Keratinocyte (primary cell): ENCODE measurements around the gene EIF5AL1. TPM values are rescaled to one million over a fixed set of nuclear protein-coding genes. Genes with fewer than 3 reads are reported as not detected.

Experiments
- DNase-seq: peaks from one replicate; pipeline ENCODE4 v3.0.0-alpha.2; 2011; ENCODE audit warnings: low read depth, missing footprints, low spot score
- FAIRE-seq: peaks from 2 replicates; lab custom pipeline; 2011; peaks lifted over from hg19 to GRCh38; lab: Jason Lieb, UNC
- H2AFZ ChIP-seq: 2 replicates; pipeline ENCODE4 v1.6.0; 2012; ENCODE audit warnings: low read length, control low read depth, inconsistent platforms; ENCODE audit not compliant: control insufficient read depth
- H3K27ac ChIP-seq: 2 replicates; pipeline ENCODE4 v1.5.1; 2011; ENCODE audit warnings: low read length; ENCODE audit not compliant: control insufficient read depth, insufficient read depth
- H3K27me3 ChIP-seq: 3 replicates; pipeline ENCODE4 v1.6.0; 2011; ENCODE audit warnings: low read length; ENCODE audit not compliant: control insufficient read depth, insufficient read depth; ENCODE audit errors: extremely low read depth
- H3K36me3 ChIP-seq, 2 experiments: 2 replicates in 1 of 2; 3 replicates in 1 of 2; pipeline ENCODE4 v1.5.1; 2011; ENCODE audit warnings: low read length in 2 of 2, mild to moderate bottlenecking in 1 of 2; ENCODE audit not compliant: control insufficient read depth in 2 of 2, insufficient read depth in 2 of 2; ENCODE audit errors: extremely low read depth in 1 of 2
- H3K4me1 ChIP-seq: 3 replicates; pipeline ENCODE4 v1.5.1; 2011; ENCODE audit warnings: low read length; ENCODE audit not compliant: control insufficient read depth, insufficient read depth; ENCODE audit errors: extremely low read depth
- H3K4me2 ChIP-seq: 3 replicates; pipeline ENCODE4 v1.6.0; 2011; ENCODE audit warnings: low read depth, low read length; ENCODE audit not compliant: control insufficient read depth, insufficient read depth; ENCODE audit errors: extremely low read depth
- H3K4me3 ChIP-seq, 3 experiments: fragments of 200-600 bp in 1 of 3; sonication (generic) in 1 of 3; 2 replicates in 2 of 3; 3 replicates in 1 of 3; pipeline ENCODE4 v1.5.1; 2011 to 2016; ENCODE audit warnings: low read length in 3 of 3, mild to moderate bottlenecking in 3 of 3, control low read depth in 2 of 3, inconsistent platforms in 1 of 3, low read depth in 1 of 3, mixed read lengths in 1 of 3, mixed run types in 1 of 3, moderate library complexity in 1 of 3; ENCODE audit not compliant: control insufficient read depth in 2 of 3, insufficient read depth in 2 of 3; ENCODE audit errors: extremely low read depth in 1 of 3
- H3K79me2 ChIP-seq: 2 replicates; pipeline ENCODE4 v1.6.0; 2012; ENCODE audit warnings: low read length; ENCODE audit not compliant: control insufficient read depth, insufficient read depth
- H3K9ac ChIP-seq: 3 replicates; pipeline ENCODE4 v1.6.0; 2011; ENCODE audit warnings: low read length; ENCODE audit not compliant: control insufficient read depth, insufficient read depth; ENCODE audit errors: extremely low read depth
- H3K9me1 ChIP-seq: 3 replicates; pipeline ENCODE4 v1.6.0; 2011; ENCODE audit warnings: low read length; ENCODE audit not compliant: control insufficient read depth, insufficient read depth; ENCODE audit errors: extremely low read depth
- H3K9me3 ChIP-seq: 2 replicates; pipeline ENCODE4 v1.5.1; 2012; ENCODE audit warnings: low read depth, low read length; ENCODE audit not compliant: control insufficient read depth
- H4K20me1 ChIP-seq: 3 replicates; pipeline ENCODE4 v1.6.0; 2011; ENCODE audit warnings: low read length; ENCODE audit not compliant: control insufficient read depth, insufficient read depth; ENCODE audit errors: extremely low read depth
- EZH2 ChIP-seq: IDR thresholded peaks from one replicate; pipeline ENCODE4 v1.6.1; 2012; ENCODE audit warnings: inconsistent platforms, mild to moderate bottlenecking, low read length, moderate library complexity
- dilution Hi-C: fragments of 300-500 bp; cut with MboI; formaldehyde crosslinking; loops from one replicate; pipeline ENCODE4 v1.7.0; 2020; ENCODE audit warnings: low sequenced_read_pairs; ENCODE audit not compliant: extremely low pct_ligation_motif_present
- polyA plus RNA-seq, 5 experiments: library from polyadenylated mRNA; depleted of rRNA in 3 of 5; stranded (reverse) in 3 of 5; stranded (forward) in 1 of 5; unstranded in 1 of 5; fragments of >200 nt; gene quantifications; 1 replicate in 1 of 5; 2 replicates in 3 of 5; 3 replicates in 1 of 5; pipeline versions ENCODE4 v1.2.1 to v1.2.3, GENCODE V29; 2011 to 2012; ENCODE audit warnings: missing spikeins in 2 of 5, low read depth in 1 of 5, low replicate concordance in 1 of 5
- TF ChIP-seq, protein P1 (sequence below), 3 experiments: IDR thresholded peaks in 1 of 3; conservative IDR thresholded peaks in 1 of 3; optimal IDR thresholded peaks in 1 of 3; 2 replicates in 2 of 3; 3 replicates in 1 of 3; pipeline versions ENCODE3 to v1.5.1; 2011; ENCODE audit warnings: low read length in 3 of 3, mild to moderate bottlenecking in 3 of 3, moderate library complexity in 2 of 3, control low read depth in 1 of 3, inconsistent platforms in 1 of 3; ENCODE audit not compliant: insufficient read depth in 2 of 3; ENCODE audit errors: extremely low read depth in 1 of 3

Gene EIF5AL1
- polyA plus RNA-seq, 1 donor (not counting 4 experiments of a cell fraction or from before 2014, with no cell fraction given): 1.2 TPM

DNA sequence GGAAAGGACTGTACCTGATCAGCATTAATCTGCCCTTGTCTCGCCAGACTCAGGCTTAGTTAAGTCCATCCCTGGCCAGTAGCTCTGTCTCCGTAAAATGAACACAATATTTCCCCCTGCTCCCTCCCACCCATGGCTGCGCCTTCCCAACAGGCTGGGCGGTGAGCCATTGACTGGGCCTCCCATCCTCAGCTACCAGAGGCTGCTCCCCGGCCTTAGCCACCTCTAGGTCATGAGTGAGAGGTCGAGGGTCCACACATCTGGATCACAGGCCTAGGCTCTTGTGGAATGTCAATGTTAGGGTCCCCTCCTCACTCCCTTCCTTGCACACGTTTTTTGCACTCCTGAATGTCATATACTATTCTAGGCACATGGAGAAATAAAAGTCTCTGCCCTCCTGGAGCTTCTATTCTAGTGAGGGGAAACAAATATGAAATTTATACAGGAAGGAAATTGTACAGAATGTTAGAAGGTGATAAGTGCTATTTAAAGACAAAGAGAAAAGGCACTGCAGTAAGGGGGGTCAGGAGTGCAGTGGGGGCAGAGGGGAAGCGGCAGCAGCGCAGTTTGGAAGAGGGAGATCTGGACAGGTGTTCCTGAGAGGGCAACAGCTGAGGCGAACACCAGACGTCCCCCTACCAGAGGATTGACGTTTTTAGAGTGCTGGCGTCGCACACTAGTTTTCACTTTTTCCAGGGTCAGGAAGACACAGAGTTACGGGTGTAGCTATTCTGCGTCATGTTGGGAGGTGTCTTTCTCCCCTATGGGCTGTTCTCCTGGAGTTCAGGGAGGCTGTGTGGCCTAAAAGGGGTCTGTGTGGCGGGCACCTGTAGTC, 17.2 kb upstream of the EIF5AL1 start:
- no peak overlapping the region for H3K9ac ChIP-seq
- DNase-seq (no peak), FAIRE-seq (no peak)
- no peak overlapping the region for H3K4me3 ChIP-seq
- no peak overlapping the region for H2AFZ ChIP-seq
- H3K4me1 ChIP-seq: no peaks in the 10 kb centered on the region
- H3K36me3 ChIP-seq: no peaks in the 10 kb centered on the region
- no peaks in the 10 kb centered on the region for H3K9me1 ChIP-seq
- H4K20me1 ChIP-seq: no peaks in the 10 kb centered on the region
- no peak overlapping the region for H3K4me2 ChIP-seq
- peaks cover 13% of the 10 kb centered on the region for H3K27me3 ChIP-seq
- no peak for TF ChIP-seq EZH2
- TF ChIP-seq, protein P1, sequence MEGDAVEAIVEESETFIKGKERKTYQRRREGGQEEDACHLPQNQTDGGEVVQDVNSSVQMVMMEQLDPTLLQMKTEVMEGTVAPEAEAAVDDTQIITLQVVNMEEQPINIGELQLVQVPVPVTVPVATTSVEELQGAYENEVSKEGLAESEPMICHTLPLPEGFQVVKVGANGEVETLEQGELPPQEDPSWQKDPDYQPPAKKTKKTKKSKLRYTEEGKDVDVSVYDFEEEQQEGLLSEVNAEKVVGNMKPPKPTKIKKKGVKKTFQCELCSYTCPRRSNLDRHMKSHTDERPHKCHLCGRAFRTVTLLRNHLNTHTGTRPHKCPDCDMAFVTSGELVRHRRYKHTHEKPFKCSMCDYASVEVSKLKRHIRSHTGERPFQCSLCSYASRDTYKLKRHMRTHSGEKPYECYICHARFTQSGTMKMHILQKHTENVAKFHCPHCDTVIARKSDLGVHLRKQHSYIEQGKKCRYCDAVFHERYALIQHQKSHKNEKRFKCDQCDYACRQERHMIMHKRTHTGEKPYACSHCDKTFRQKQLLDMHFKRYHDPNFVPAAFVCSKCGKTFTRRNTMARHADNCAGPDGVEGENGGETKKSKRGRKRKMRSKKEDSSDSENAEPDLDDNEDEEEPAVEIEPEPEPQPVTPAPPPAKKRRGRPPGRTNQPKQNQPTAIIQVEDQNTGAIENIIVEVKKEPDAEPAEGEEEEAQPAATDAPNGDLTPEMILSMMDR (optimal IDR thresholded peaks at IDR 0.05 in 1 of 3, IDR thresholded peaks at IDR 0.05 in 1 of 3, conservative IDR thresholded peaks at IDR 0.05 in 1 of 3; ENCODE audit: extremely low read depth in 1 of 3, insufficient read depth in 2 of 3, low read length in 3 of 3): no peak
- no peaks in the 10 kb centered on the region for H3K9me3 ChIP-seq
- dilution Hi-C loops: no loop called here
- H3K79me2 ChIP-seq: no peaks in the 10 kb centered on the region
- H3K27ac ChIP-seq: no peak overlapping the region

DNA sequence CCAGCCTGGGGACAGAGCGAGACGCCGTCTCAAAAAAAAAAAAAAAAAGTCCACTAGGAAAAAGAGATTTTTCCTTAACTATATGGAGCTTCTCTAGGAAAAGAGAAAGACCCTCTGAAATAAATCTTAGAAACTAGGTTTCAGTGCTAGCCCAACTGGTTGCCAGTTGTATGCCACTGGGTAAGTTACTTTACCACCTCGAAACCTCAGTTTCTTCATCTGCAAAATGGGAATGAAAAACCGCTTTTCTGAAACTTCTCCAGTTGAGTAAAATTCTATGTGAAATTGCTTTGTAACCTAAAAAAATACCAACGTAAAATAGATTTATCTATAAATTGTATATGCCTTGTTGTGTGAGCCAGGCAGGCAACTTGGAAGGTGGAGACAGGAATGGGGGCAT, 16.5 kb upstream of the EIF5AL1 start:
- dilution Hi-C loops: no loop called here
- H2AFZ ChIP-seq: no peak overlapping the region
- no peak overlapping the region for H3K4me2 ChIP-seq
- H3K36me3 ChIP-seq: no peaks in the 10 kb centered on the region
- no peak overlapping the region for H3K4me3 ChIP-seq
- no peaks in the 10 kb centered on the region for H3K9me3 ChIP-seq
- no peak overlapping the region for H3K9ac ChIP-seq
- no peak overlapping the region for H3K27ac ChIP-seq
- peaks cover 13% of the 10 kb centered on the region for H3K27me3 ChIP-seq
- no peak for TF ChIP-seq EZH2
- TF ChIP-seq, protein P1 (optimal IDR thresholded peaks at IDR 0.05 in 1 of 3, IDR thresholded peaks at IDR 0.05 in 1 of 3, conservative IDR thresholded peaks at IDR 0.05 in 1 of 3; ENCODE audit: extremely low read depth in 1 of 3, insufficient read depth in 2 of 3, low read length in 3 of 3): no peak
- FAIRE-seq (no peak), DNase-seq (no peak)
- no peaks in the 10 kb centered on the region for H4K20me1 ChIP-seq
- no peaks in the 10 kb centered on the region for H3K9me1 ChIP-seq
- H3K79me2 ChIP-seq: no peaks in the 10 kb centered on the region
- H3K4me1 ChIP-seq: no peaks in the 10 kb centered on the region
